CD4-positive, alpha-beta T cell (primary cell): Measurements from ENCODE around the gene FKBP3. TPM values are rescaled to one million over a fixed set of nuclear protein-coding genes. Genes with fewer than 3 reads are reported as not detected.

Experiments used
- ATAC-seq: fragments of 200-7000 bp; cut with Tn5 transposase; one replicate; pipeline ENCODE4 v1.10.0; 2022; ENCODE audit warnings: mild to moderate bottlenecking; ENCODE audit not compliant: poor library complexity
- CTCF ChIA-PET: fragments of 350-600 bp; sonication (Branson Sonifier 250); formaldehyde crosslinking; loops from one replicate; lab custom pipeline; 2021; ENCODE audit warnings: antibody characterized with exemption, inconsistent platforms; lab: Charles Lee
- POLR2A ChIA-PET: fragments of 350-600 bp; sonication (Branson Sonifier 250); formaldehyde crosslinking; loops from one replicate; lab custom pipeline; 2021; ENCODE audit warnings: antibody characterized with exemption, inconsistent platforms; lab: Charles Lee
- DNase-seq, 14 experiments: peaks; one replicate each; pipeline ENCODE4 v3.0.0-alpha.2; 2013 to 2020; ENCODE audit warnings: mixed read lengths in 2 of 14
- H3K27ac ChIP-seq, 2 donors: one replicate each; pipeline versions ENCODE4 v1.5.1 to v1.7.0; 2013; ENCODE audit warnings: low read length in 2 of 2, low read depth in 1 of 2, mild to moderate bottlenecking in 1 of 2
- H3K27me3 ChIP-seq, 2 experiments: 1 replicate in 1 of 2; 2 replicates in 1 of 2; pipeline versions ENCODE4 v1.6.1 to v1.7.0; 2013; ENCODE audit warnings: low read length in 2 of 2, control low read depth in 1 of 2, mild to moderate bottlenecking in 1 of 2, moderate library complexity in 1 of 2; ENCODE audit not compliant: insufficient read depth in 2 of 2, control insufficient read depth in 1 of 2
- H3K36me3 ChIP-seq: one replicate; pipeline ENCODE4 v1.6.1; 2013; ENCODE audit warnings: low read length, control low read depth; ENCODE audit not compliant: insufficient read depth
- H3K4me1 ChIP-seq: one replicate; pipeline ENCODE4 v1.6.1; 2013; ENCODE audit warnings: low read length, control low read depth; ENCODE audit not compliant: insufficient read depth
- H3K4me3 ChIP-seq: one replicate; pipeline ENCODE4 v1.5.1; 2013; ENCODE audit warnings: mild to moderate bottlenecking, low read length, moderate library complexity
- H3K9me3 ChIP-seq, 2 experiments: 1 replicate in 1 of 2; 2 replicates in 1 of 2; pipeline versions ENCODE4 v1.6.1 to v1.7.0; 2013; ENCODE audit warnings: low read length in 2 of 2, mild to moderate bottlenecking in 2 of 2, control low read depth in 1 of 2, moderate library complexity in 1 of 2; ENCODE audit not compliant: control insufficient read depth in 1 of 2, insufficient read depth in 1 of 2
- H3K27ac Mint-ChIP-seq: one replicate; pipeline ENCODE4 v1.8.0; 2020; ENCODE audit warnings: mixed read lengths
- H3K27me3 Mint-ChIP-seq: one replicate; pipeline ENCODE4 v1.8.0; 2021; ENCODE audit warnings: mixed read lengths
- H3K36me3 Mint-ChIP-seq: one replicate; pipeline ENCODE4 v1.8.0; 2021; ENCODE audit warnings: low read depth, mixed read lengths
- H3K4me1 Mint-ChIP-seq: one replicate; pipeline ENCODE4 v1.8.0; 2021; ENCODE audit warnings: low read depth, mixed read lengths
- H3K4me3 Mint-ChIP-seq: one replicate; pipeline ENCODE4 v1.8.0; 2020; ENCODE audit warnings: mild to moderate bottlenecking, mixed read lengths
- H3K9me3 Mint-ChIP-seq: one replicate; pipeline ENCODE4 v1.8.0; 2020; ENCODE audit warnings: mixed read lengths
- intact Hi-C, 2 experiments: fragments of 100-400 bp; cut with DNase I in 1 of 2; cut with micrococcal nuclease in 1 of 2; formaldehyde crosslinking; loops; one replicate each; pipeline versions ENCODE4 v1.15.1 to v1.9.0; 2023 to 2025; cut with DNase I, micrococcal nuclease
- total RNA-seq, 174 experiments: library from RNA in 2 of 174; stranded (reverse) in 2 of 174; gene quantifications; one replicate each; pipeline ENCODE4 v1.2.3 and lab custom pipeline; 2021 to 2026
- TF ChIP-seq, protein P1 (sequence below): fragments of 200-600 bp; IDR thresholded peaks from one replicate; pipeline ENCODE4 v1.8.0; 2022; ENCODE audit warnings: antibody characterized with exemption, mild to moderate bottlenecking

FKBP3 gene
- total RNA-seq, 2 experiments from 2014 or later = 36.0 to 40.2 TPM

DNA sequence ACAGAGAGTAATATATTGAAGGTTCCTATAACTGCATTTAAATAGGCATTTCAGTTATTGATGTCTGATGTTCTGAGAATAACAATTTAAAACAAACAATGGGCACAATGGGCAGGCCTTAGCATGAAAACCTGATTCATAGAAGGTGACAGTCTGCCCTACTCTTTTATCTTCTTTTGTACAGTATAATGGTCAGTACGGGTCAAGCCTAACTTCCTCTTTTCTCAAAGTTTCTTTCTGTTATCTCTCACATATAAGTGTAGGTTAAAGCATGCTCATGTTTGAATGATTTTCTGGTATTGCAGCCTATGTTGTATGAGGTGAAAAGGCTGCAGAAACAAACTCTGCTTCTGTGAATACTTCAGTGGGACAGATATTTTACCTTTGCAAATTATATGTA is 14.2 kb downstream of the FKBP3 start:
- POLR2A ChIA-PET = no interaction called here
- H3K27ac Mint-ChIP-seq = peak overlapping the region; percentile 11

GRCh38 chr14:45118594-45118993 is 15.7 kb downstream of the FKBP3 start:
- POLR2A ChIA-PET = no interaction called here

More for the DNA sequence above, 14.2 kb downstream of the FKBP3 start:
- Histone ChIP-seq H3K27ac (no peak overlapping the region), H3K36me3 (peaks cover 61% of the 10 kb centered on the region), H3K4me3 (no peak overlapping the region), H3K27me3 (no peaks in the 10 kb centered on the region), H3K4me1 (no peaks in the 10 kb centered on the region), H3K9me3 (no peaks in the 10 kb centered on the region)
- DNase-seq (no peak), ATAC-seq (no peak)
- Mint-ChIP-seq H3K9me3 (no peaks in the 10 kb centered on the region), H3K27me3 (no peaks in the 10 kb centered on the region), H3K36me3 (peaks cover 81% of the 10 kb centered on the region), H3K4me1 (peaks cover 5% of the 10 kb centered on the region), H3K4me3 (no peak overlapping the region)
- CTCF ChIA-PET = no interaction called here
- TF ChIP-seq, protein P1, sequence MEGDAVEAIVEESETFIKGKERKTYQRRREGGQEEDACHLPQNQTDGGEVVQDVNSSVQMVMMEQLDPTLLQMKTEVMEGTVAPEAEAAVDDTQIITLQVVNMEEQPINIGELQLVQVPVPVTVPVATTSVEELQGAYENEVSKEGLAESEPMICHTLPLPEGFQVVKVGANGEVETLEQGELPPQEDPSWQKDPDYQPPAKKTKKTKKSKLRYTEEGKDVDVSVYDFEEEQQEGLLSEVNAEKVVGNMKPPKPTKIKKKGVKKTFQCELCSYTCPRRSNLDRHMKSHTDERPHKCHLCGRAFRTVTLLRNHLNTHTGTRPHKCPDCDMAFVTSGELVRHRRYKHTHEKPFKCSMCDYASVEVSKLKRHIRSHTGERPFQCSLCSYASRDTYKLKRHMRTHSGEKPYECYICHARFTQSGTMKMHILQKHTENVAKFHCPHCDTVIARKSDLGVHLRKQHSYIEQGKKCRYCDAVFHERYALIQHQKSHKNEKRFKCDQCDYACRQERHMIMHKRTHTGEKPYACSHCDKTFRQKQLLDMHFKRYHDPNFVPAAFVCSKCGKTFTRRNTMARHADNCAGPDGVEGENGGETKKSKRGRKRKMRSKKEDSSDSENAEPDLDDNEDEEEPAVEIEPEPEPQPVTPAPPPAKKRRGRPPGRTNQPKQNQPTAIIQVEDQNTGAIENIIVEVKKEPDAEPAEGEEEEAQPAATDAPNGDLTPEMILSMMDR = no peak
- intact Hi-C loops = no loop called here

GRCh38 chr14:45114327-45114726 is 20.0 kb downstream of the FKBP3 start:
- intact Hi-C loops = no loop called here
- Mint-ChIP-seq H3K27ac (peak overlapping the region; percentile 47), H3K4me1 (peaks cover 21% of the 10 kb centered on the region), H3K36me3 (peaks cover 90% of the 10 kb centered on the region), H3K9me3 (no peaks in the 10 kb centered on the region), H3K27me3 (no peaks in the 10 kb centered on the region), H3K4me3 (no peak overlapping the region)
- H3K27ac ChIP-seq = no peak overlapping the region
- H3K9me3 ChIP-seq = no peaks in the 10 kb centered on the region
- no peak for ATAC-seq
- ChIA-PET CTCF (interaction anchor here (0.5 kb wide), 1 partner anchor 18 kb away, joined by 4 read pairs; no protein-coding TSS in a partner anchor), POLR2A (interaction anchor here (1.2 kb wide), 1 partner anchor 19 kb away, joined by 5 read pairs; no protein-coding TSS in a partner anchor)
- H3K4me3 ChIP-seq = no peak overlapping the region
- H3K4me1 ChIP-seq = no peaks in the 10 kb centered on the region
- H3K36me3 ChIP-seq = peaks cover 60% of the 10 kb centered on the region
- H3K27me3 ChIP-seq = no peaks in the 10 kb centered on the region
- no peak for DNase-seq
- TF ChIP-seq, protein P1 = no peak

More at GRCh38 chr14:45118594-45118993, 15.7 kb downstream of the FKBP3 start:
- CTCF ChIA-PET = no interaction called here
- Histone ChIP-seq H3K27me3 (no peaks in the 10 kb centered on the region), H3K9me3 (no peaks in the 10 kb centered on the region), H3K4me1 (no peaks in the 10 kb centered on the region), H3K4me3 (no peak overlapping the region), H3K36me3 (peaks cover 74% of the 10 kb centered on the region), H3K27ac (no peak overlapping the region)
- intact Hi-C loops = no loop called here
- ATAC-seq (no peak), DNase-seq (no peak)
- Mint-ChIP-seq H3K4me3 (no peak overlapping the region), H3K9me3 (no peaks in the 10 kb centered on the region), H3K36me3 (peaks cover 83% of the 10 kb centered on the region), H3K27ac (no peak overlapping the region), H3K27me3 (no peaks in the 10 kb centered on the region), H3K4me1 (peaks cover 12% of the 10 kb centered on the region)
- TF ChIP-seq, protein P1 = no peak
